Fibroblast of lung (primary cell): ENCODE measurements around the gene HIGD1A.

Source experiments
- EZH2 ChIP-seq: IDR thresholded peaks from 2 replicates; pipeline ENCODE4 v1.5.1; 2012; ENCODE audit warnings: low read length, control low read depth, mild to moderate bottlenecking; ENCODE audit errors: missing control alignments
- TF ChIP-seq, protein P1 (sequence below), 2 donors: IDR thresholded peaks in 1 of 2; conservative IDR thresholded peaks in 1 of 2; 1 replicate in 1 of 2; 2 replicates in 1 of 2; pipeline ENCODE4 v1.5.1; 2011 to 2012; ENCODE audit warnings: low read length in 2 of 2, control low read depth in 1 of 2, inconsistent platforms in 1 of 2, low read depth in 1 of 2, mild to moderate bottlenecking in 1 of 2

DNA sequence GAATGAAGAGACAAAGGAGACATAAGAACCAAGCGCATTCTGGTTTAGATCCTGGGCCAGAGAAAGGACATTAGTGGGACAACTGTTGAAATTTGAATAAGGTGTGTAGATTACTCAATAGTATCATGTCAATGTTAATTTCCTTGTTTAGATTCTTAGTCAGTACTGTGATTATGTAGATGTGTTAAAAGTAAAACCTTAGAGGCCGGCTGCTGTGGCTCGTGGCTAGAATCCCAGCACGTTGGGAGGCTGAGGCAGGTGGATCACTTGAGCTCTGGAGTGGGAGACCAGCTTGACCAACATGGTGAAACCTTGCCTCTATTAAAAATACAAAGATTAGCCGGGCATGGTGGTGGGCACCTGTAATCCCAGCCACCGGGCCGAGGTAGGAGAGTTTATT is 44.7 kb upstream of the HIGD1A start:
- TF ChIP-seq, protein P1, sequence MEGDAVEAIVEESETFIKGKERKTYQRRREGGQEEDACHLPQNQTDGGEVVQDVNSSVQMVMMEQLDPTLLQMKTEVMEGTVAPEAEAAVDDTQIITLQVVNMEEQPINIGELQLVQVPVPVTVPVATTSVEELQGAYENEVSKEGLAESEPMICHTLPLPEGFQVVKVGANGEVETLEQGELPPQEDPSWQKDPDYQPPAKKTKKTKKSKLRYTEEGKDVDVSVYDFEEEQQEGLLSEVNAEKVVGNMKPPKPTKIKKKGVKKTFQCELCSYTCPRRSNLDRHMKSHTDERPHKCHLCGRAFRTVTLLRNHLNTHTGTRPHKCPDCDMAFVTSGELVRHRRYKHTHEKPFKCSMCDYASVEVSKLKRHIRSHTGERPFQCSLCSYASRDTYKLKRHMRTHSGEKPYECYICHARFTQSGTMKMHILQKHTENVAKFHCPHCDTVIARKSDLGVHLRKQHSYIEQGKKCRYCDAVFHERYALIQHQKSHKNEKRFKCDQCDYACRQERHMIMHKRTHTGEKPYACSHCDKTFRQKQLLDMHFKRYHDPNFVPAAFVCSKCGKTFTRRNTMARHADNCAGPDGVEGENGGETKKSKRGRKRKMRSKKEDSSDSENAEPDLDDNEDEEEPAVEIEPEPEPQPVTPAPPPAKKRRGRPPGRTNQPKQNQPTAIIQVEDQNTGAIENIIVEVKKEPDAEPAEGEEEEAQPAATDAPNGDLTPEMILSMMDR (conservative IDR thresholded peaks at IDR 0.05 in 1 of 2, IDR thresholded peaks at IDR 0.05 in 1 of 2; ENCODE audit: low read depth in 1 of 2, low read length in 2 of 2) = no peak
- TF ChIP-seq EZH2 = no peak
